DND-41 (cell line): Measurements from ENCODE around the gene RABGAP1L.
"Not testable (repeated sequence)": the region's sequence is repeated elsewhere in the genome, so short reads cannot be mapped to it uniquely, and the experiment has no call there.

Experiments used
- CTCF ChIP-seq: IDR thresholded peaks from 2 replicates; pipeline ENCODE4 v1.5.1; 2012; ENCODE audit warnings: borderline replicate concordance, low read length, moderate library complexity, mild to moderate bottlenecking; ENCODE audit not compliant: poor library complexity, severe bottlenecking; ENCODE audit errors: extremely low read depth
- EZH2 ChIP-seq: IDR thresholded peaks from 3 replicates; pipeline ENCODE4 v1.6.1; 2012; ENCODE audit warnings: borderline replicate concordance, low read depth, mild to moderate bottlenecking, moderate library complexity, low read length, inconsistent platforms; ENCODE audit not compliant: severe bottlenecking

GRCh38 chr1:174127176-174127575 lies 32.1 kb upstream of the RABGAP1L start:
- not testable (repeated sequence) for TF ChIP-seq CTCF, EZH2
